A549 treated with CORT108297 at 1 μM for 4 hours (cell line): Measurements from ENCODE around the gene EIF3B. TPM values are rescaled to one million over a fixed set of nuclear protein-coding genes. Genes with fewer than 3 reads are reported as not detected.

Source experiments
- total RNA-seq: library from RNA; stranded (reverse); fragments of 200-300 nt; extraction: Qiagen RNA extraction; gene quantifications from 5 replicates; pipeline ENCODE4 v1.2.3, GENCODE V29; 2022

EIF3B gene
- total RNA-seq: 223 to 263 TPM (median 224 TPM) in 5 replicates

DNA sequence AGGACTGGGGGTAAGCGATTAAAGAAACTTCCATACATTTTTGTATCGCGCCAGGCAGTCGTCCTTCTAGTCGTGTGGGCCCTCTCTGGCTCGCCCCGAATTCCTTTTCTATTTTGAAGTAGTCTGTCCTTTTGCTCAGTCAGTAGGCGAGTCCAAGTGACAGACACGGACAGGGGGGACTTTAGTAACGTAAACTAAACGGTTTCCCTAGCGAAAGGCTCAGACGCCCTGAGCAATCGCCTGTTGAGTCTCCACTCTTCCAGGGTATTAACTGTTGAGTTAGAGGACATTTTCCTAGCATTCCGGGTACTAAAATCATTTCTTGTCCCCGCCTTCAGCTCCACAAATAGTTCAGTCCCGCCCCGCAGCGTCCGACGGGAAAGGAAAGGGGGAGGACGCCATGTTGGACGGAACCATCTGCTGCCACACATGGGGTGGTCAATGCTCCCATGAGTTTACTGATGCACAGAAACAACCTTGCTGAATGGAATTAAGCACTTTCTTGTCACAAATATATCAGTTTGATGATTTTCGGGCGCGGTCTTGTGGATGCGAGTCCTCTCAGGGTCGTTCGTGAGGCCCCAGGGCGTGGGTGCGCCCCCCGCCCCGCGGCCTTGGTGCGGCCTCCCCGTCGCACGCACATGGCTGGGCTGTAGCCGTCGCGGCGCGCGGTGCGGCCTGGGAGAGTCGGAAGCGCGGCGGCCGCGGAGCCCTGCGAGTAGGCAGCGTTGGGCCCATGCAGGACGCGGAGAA is at the start of gene EIF3B:
TSS of gene EIF3B (plus strand) at position 642 of the 753 bp plus-strand sequence. CDS start at position 737, 95 bp downstream.

DNA sequence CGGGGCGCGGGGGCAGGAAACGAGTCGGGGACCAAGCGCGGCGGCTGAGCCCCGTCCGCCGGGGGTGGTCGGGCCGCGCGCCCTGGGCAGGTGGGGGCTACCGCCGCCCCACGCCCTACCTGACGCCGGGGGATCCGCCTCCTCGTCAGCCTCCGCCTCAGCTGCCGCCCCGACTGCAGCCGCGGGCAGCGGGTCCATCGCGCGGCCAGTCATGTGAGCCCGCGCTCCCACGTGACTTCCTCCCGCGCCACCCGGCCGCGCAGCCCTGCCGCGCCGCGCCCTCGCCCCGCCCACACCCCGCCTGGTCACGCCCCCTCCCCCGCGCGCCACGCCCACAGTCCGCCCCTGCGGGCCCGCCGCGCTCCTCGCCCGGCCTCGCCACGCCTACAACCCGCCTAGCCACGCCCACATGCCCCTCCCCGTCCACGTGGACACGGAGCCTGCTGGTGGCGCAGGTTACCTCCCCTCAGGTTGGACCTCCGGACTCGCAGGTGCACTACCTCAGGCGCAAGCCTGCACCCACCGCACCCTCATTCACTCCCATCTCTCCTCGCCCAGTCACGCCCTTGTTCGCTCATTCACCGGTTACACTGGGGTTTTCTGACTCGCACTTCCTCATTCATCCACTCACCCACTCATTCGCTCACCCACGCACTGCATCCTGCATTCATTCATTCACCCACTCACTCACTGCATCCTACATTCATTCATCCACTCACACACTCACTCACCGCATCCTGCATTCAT is 40.2 kb upstream of the EIF3B start, which contains the start of gene SNX8:
TSS of gene SNX8 (minus strand) at position 233 of the 747 bp plus-strand sequence. CDS start at position 213, 20 bp downstream.

DNA sequence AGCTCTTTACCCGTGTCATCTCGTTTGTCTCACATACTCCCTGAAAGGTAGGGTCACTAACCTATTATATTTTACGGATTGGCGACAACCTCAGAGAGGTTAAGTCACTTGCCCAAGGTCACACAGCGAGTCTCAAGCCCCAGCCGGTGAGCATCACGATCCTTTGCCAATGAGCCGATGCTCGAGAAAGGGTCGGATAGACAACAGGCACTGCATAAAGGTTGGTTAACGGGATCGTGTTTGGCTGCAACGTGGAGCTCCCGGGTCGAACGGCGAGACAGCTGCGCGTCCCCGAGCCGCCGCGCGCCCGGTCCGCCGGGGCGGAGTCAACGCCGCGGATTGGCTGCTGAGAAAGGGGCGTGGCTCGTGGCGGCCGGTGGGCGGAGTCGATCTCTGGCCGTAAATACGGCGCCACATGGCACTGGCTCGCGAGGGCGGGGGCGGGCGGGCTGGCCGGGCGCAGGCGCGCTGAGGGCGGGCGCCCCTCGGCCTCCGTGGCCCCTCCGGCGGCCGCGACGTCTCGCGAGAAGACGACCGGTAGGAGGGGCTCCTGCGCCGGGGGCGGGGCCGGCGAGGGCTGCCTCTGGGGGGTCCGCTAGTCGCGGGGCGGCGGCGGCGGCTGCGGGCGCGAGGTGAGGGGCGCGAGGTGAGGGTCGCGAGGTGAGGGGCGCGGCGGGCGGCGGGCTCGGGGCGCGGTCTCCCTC is 48.5 kb downstream of the EIF3B start, which contains the start of gene CHST12:
TSS of gene CHST12 (plus strand) at position 598 of the 704 bp plus-strand sequence. CDS start 29,029 bp downstream, outside the sequence.

Other genes starting within 250 kb of the EIF3B start
- gene MAD1L1, start 121.9 kb upstream of the EIF3B start, total RNA-seq: 16.3 to 27.6 TPM (median 26.0 TPM) in 5 replicates
- gene MRM2, start 112.6 kb upstream of the EIF3B start, total RNA-seq: 49.6 to 54.7 TPM (median 50.5 TPM) in 5 replicates
- gene NUDT1, start 112.6 kb upstream of the EIF3B start, total RNA-seq: 83.7 to 114 TPM (median 104 TPM) in 5 replicates
- 37.4 to 85.1 TPM (median 77.1 TPM) in 5 replicates for gene SNX8, start 40.4 kb upstream of the EIF3B start, total RNA-seq
- 7.8 to 16.3 TPM (median 12.4 TPM) in 5 replicates for gene CHST12, start 48.8 kb downstream of the EIF3B start, total RNA-seq
- not detected in 5 replicates for gene GRIFIN, start 121.6 kb downstream of the EIF3B start, total RNA-seq
- 8.2 to 17.8 TPM (median 17.1 TPM) in 5 replicates for gene LFNG, start 164.9 kb downstream of the EIF3B start, total RNA-seq
- 24.3 to 40.7 TPM (median 39.4 TPM) in 5 replicates for gene BRAT1, start 200.7 kb downstream of the EIF3B start, total RNA-seq
- gene IQCE, start 204.2 kb downstream of the EIF3B start, total RNA-seq: 9.7 to 14.7 TPM (median 13.8 TPM) in 5 replicates